IPS DF 6.9 (cell line): ENCODE data around the gene MDH1.
"Not testable (repeated sequence)": the region's sequence is repeated elsewhere in the genome, so short reads cannot be mapped to it uniquely, and the experiment has no call there.

ENCODE experiments used
- DNase-seq: peaks from one replicate; pipeline ENCODE4 v3.0.0-alpha.2; 2013; ENCODE audit warnings: low read depth, low spot score
- H3K27ac ChIP-seq: one replicate; pipeline ENCODE4 v1.5.1; 2013; ENCODE audit warnings: low read length, control low read depth
- H3K27me3 ChIP-seq: 2 replicates; pipeline ENCODE4 v1.6.1; 2013; ENCODE audit warnings: mild to moderate bottlenecking, low read length; ENCODE audit not compliant: control insufficient read depth, insufficient read depth
- H3K36me3 ChIP-seq: 2 replicates; pipeline ENCODE4 v1.6.1; 2013; ENCODE audit warnings: low read length; ENCODE audit not compliant: control insufficient read depth, insufficient read depth
- H3K4me1 ChIP-seq: 2 replicates; pipeline ENCODE4 v1.6.1; 2013; ENCODE audit warnings: low read length; ENCODE audit not compliant: control insufficient read depth, insufficient read depth
- H3K4me3 ChIP-seq: 2 replicates; pipeline ENCODE4 v1.5.1; 2013; ENCODE audit warnings: mild to moderate bottlenecking, low read length
- H3K9me3 ChIP-seq: 2 replicates; pipeline ENCODE4 v1.6.1; 2013; ENCODE audit warnings: low read length, inconsistent platforms; ENCODE audit not compliant: control insufficient read depth, insufficient read depth
- WGBS: extraction: QIAGEN DNeasy Blood & Tissue Kit; methylation state at CpG from one replicate; pipeline ENCODE4 v1.1.7; 2013; ENCODE audit warnings: mixed read lengths, missing lambda C conversion rate; ENCODE audit not compliant: insufficient read length, insufficient coverage; 5-methylcytosine and 5-hydroxymethylcytosine counted together

MDH1 gene

GRCh38 chr2:63569740-63570139 is 19.0 kb upstream of the MDH1 start:
- H3K27ac ChIP-seq: no peak overlapping the region
- no peak overlapping the region for H3K4me3 ChIP-seq
- no peaks in the 10 kb centered on the region for H3K36me3 ChIP-seq
- no peak for DNase-seq
- H3K4me1 ChIP-seq: no peaks in the 10 kb centered on the region
- no peaks in the 10 kb centered on the region for H3K27me3 ChIP-seq
- H3K9me3 ChIP-seq: no peaks in the 10 kb centered on the region

- Histone ChIP-seq H3K36me3 (no peaks in the 10 kb centered on the region), H3K4me1 (no peaks in the 10 kb centered on the region), H3K4me3 (no peak overlapping the region), H3K27ac (no peak overlapping the region), H3K27me3 (no peaks in the 10 kb centered on the region), H3K9me3 (no peaks in the 10 kb centered on the region)
- WGBS: no CpG with 5 or more reads among the region's 2 CpGs
- DNase-seq: no peak
Observed at GRCh38 chr2:63571291-63571690, 17.5 kb upstream of the MDH1 start.

GRCh38 chr2:63572001-63572400 is 16.8 kb upstream of the MDH1 start:
- no peak overlapping the region for H3K27ac ChIP-seq
- no peaks in the 10 kb centered on the region for H3K27me3 ChIP-seq
- no peaks in the 10 kb centered on the region for H3K9me3 ChIP-seq
- DNase-seq: no peak
- no peaks in the 10 kb centered on the region for H3K4me1 ChIP-seq
- WGBS: no CpG with 5 or more reads among the region's 2 CpGs
- no peak overlapping the region for H3K4me3 ChIP-seq
- H3K36me3 ChIP-seq: no peaks in the 10 kb centered on the region

- not testable (repeated sequence) for H3K36me3 ChIP-seq, H3K27ac ChIP-seq, H3K4me1 ChIP-seq, DNase-seq, H3K27me3 ChIP-seq, H3K9me3 ChIP-seq, H3K4me3 ChIP-seq
- no CpG with 5 or more reads among the region's 3 CpGs for WGBS
Observed at GRCh38 chr2:63573026-63573425, 15.7 kb upstream of the MDH1 start.

GRCh38 chr2:63573726-63574345 is 14.9 kb upstream of the MDH1 start:
- not testable (repeated sequence) for DNase-seq, H3K27ac ChIP-seq, H3K4me3 ChIP-seq, H3K4me1 ChIP-seq, H3K36me3 ChIP-seq, H3K27me3 ChIP-seq, H3K9me3 ChIP-seq
- WGBS: no CpG with 5 or more reads among the region's 13 CpGs

- DNase-seq: no peak
- Histone ChIP-seq H3K4me3 (no peak overlapping the region), H3K9me3 (no peaks in the 10 kb centered on the region), H3K27ac (no peak overlapping the region), H3K27me3 (no peaks in the 10 kb centered on the region), H3K4me1 (0 out of 2 replicates have a peak, but pooled peaks cover 2% of the 10 kb centered on the region), H3K36me3 (no peaks in the 10 kb centered on the region)
Observed at GRCh38 chr2:63576546-63576945, 12.2 kb upstream of the MDH1 start.

- no peaks in the 10 kb centered on the region for H3K27me3 ChIP-seq
- H3K9me3 ChIP-seq: no peaks in the 10 kb centered on the region
- no peaks in the 10 kb centered on the region for H3K36me3 ChIP-seq
- no peak overlapping the region for H3K4me3 ChIP-seq
- H3K4me1 ChIP-seq: 0 out of 2 replicates have a peak, but pooled peaks cover 2% of the 10 kb centered on the region
- WGBS: no CpG with 5 or more reads among the region's 3 CpGs
- DNase-seq: no peak
- H3K27ac ChIP-seq: no peak overlapping the region
Observed at GRCh38 chr2:63578767-63579166, 10.0 kb upstream of the MDH1 start.

GRCh38 chr2:63580651-63581297 is 8.0 kb upstream of the MDH1 start:
- DNase-seq: no peak
- Histone ChIP-seq H3K36me3 (no peaks in the 10 kb centered on the region), H3K27ac (no peak overlapping the region)

GRCh38 chr2:63581298-63581961 is 7.3 kb upstream of the MDH1 start:
- H3K4me1 ChIP-seq: 0 out of 2 replicates have a peak, but pooled peaks cover 2% of the 10 kb centered on the region
- no peak overlapping the region for H3K4me3 ChIP-seq
- H3K36me3 ChIP-seq: no peaks in the 10 kb centered on the region
- no CpG with 5 or more reads among the region's 5 CpGs for WGBS
- H3K27me3 ChIP-seq: no peaks in the 10 kb centered on the region
- H3K27ac ChIP-seq: no peak overlapping the region
- DNase-seq: no peak
- no peaks in the 10 kb centered on the region for H3K9me3 ChIP-seq

More at GRCh38 chr2:63580651-63581297, 8.0 kb upstream of the MDH1 start:
- Histone ChIP-seq H3K27me3 (no peaks in the 10 kb centered on the region), H3K4me3 (no peak overlapping the region), H3K4me1 (0 out of 2 replicates have a peak, but pooled peaks cover 2% of the 10 kb centered on the region), H3K9me3 (no peaks in the 10 kb centered on the region)
- WGBS: no CpG with 5 or more reads among the region's 4 CpGs

GRCh38 chr2:63582873-63583272 is 5.9 kb upstream of the MDH1 start:
- Histone ChIP-seq H3K9me3 (no peaks in the 10 kb centered on the region), H3K27me3 (no peaks in the 10 kb centered on the region), H3K4me3 (no peak overlapping the region), H3K27ac (no peak overlapping the region), H3K4me1 (0 out of 2 replicates have a peak, but pooled peaks cover 2% of the 10 kb centered on the region), H3K36me3 (no peaks in the 10 kb centered on the region)
- no peak for DNase-seq
- no CpG with 5 or more reads among the region's 1 CpG for WGBS
